ENCODE measurements around the gene CD47.

Gene CD47

GRCh38 chr3:108085810-108086350 lies 5.0 kb downstream of the CD47 start:
- no peak for TF ChIP-seq CTCF (IDR thresholded peaks at IDR 0.05; ENCODE audit: borderline replicate concordance, insufficient read depth, low read depth, low read length)
- no peak overlapping the region for H3K4me3 ChIP-seq (ENCODE audit: low read depth, low read length)

GRCh38 chr3:108085370-108085769 lies 5.5 kb downstream of the CD47 start:
- no peak overlapping the region for H3K4me3 ChIP-seq (ENCODE audit: low read depth, low read length)
- TF ChIP-seq CTCF (IDR thresholded peaks at IDR 0.05; ENCODE audit: borderline replicate concordance, insufficient read depth, low read depth, low read length) = no peak

GRCh38 chr3:108079877-108080276 lies 11.0 kb downstream of the CD47 start:
- TF ChIP-seq CTCF (IDR thresholded peaks at IDR 0.05; ENCODE audit: borderline replicate concordance, insufficient read depth, low read depth, low read length) = no peak
- no peak overlapping the region for H3K4me3 ChIP-seq (ENCODE audit: low read depth, low read length)

- H3K4me3 ChIP-seq (ENCODE audit: low read depth, low read length) = no peak overlapping the region
- no peak for TF ChIP-seq CTCF (IDR thresholded peaks at IDR 0.05; ENCODE audit: borderline replicate concordance, insufficient read depth, low read depth, low read length)
These were observed 11.8 kb downstream of the CD47 start for GRCh38 chr3:108079043-108079442.

- H3K4me3 ChIP-seq (ENCODE audit: low read depth, low read length) = no peak overlapping the region
- no peak for TF ChIP-seq CTCF (IDR thresholded peaks at IDR 0.05; ENCODE audit: borderline replicate concordance, insufficient read depth, low read depth, low read length)
These were observed 14.3 kb downstream of the CD47 start for GRCh38 chr3:108076564-108076963.

- H3K4me3 ChIP-seq (ENCODE audit: low read depth, low read length) = no peak overlapping the region
- no peak for TF ChIP-seq CTCF (IDR thresholded peaks at IDR 0.05; ENCODE audit: borderline replicate concordance, insufficient read depth, low read depth, low read length)
These were observed 16.9 kb downstream of the CD47 start for GRCh38 chr3:108073764-108074431.

- H3K4me3 ChIP-seq (ENCODE audit: low read depth, low read length) = no peak overlapping the region
- TF ChIP-seq CTCF (IDR thresholded peaks at IDR 0.05; ENCODE audit: borderline replicate concordance, insufficient read depth, low read depth, low read length) = no peak
These were observed 19.5 kb downstream of the CD47 start for GRCh38 chr3:108071368-108071767.

All from GM12875 (cell line).